Kidney epithelial cell (primary cell): Measurements from ENCODE around the gene HTRA3. TPM values are rescaled to one million over a fixed set of nuclear protein-coding genes. Genes with fewer than 3 reads are reported as not detected.

Source experiments
- DNase-seq: peaks from one replicate; pipeline ENCODE4 v3.0.0-alpha.2; 2010; ENCODE audit warnings: low read depth
- H3K27me3 ChIP-seq: 2 replicates; pipeline ENCODE4 v1.6.0; 2011; ENCODE audit warnings: low read length; ENCODE audit not compliant: control insufficient read depth, insufficient read depth
- H3K36me3 ChIP-seq: 2 replicates; pipeline ENCODE4 v1.5.1; 2011; ENCODE audit warnings: low read length; ENCODE audit not compliant: control insufficient read depth, insufficient read depth
- H3K4me3 ChIP-seq: 2 replicates; pipeline ENCODE4 v1.5.1; 2011; ENCODE audit warnings: low read depth, mild to moderate bottlenecking, control low read depth, low read length
- CTCF ChIP-seq: IDR thresholded peaks from 2 replicates; pipeline ENCODE4 v1.5.1; 2011; ENCODE audit warnings: mild to moderate bottlenecking, moderate library complexity, low read length, control low read depth, inconsistent platforms; ENCODE audit not compliant: insufficient read depth, poor library complexity, severe bottlenecking
- total RNA-seq: library from RNA; depleted of rRNA; stranded (reverse); fragments of >200 nt; gene quantifications from 2 replicates; pipeline ENCODE4 v1.2.3, GENCODE V29; 2015

The HTRA3 gene
- total RNA-seq, 1 donor from 2014 or later, result 4.7 TPM

DNA sequence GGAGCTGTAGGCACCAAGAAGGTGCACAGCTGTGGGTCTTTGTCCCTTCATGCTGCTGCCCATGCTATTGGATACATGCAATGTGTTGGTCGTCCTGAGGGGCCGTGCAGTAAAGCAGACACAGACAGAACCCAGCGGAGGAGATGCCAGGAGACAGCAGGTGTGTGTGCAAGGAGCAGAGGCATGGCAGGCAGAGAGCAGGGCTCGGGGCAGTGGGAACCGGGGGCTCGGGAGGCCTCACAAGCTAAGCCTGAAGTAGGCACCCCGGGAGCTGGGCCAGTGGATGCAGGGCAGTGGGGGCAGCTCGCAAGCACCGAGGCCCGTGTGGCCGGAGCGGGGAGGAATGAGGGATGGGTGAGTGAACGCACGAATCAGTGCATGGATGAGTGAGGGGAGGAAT is 13.2 kb downstream of the HTRA3 start:
- H3K36me3 ChIP-seq, result no peaks in the 10 kb centered on the region
- no peak overlapping the region for H3K4me3 ChIP-seq
- H3K27me3 ChIP-seq, result no peaks in the 10 kb centered on the region
- no peak for TF ChIP-seq CTCF
- DNase-seq, result no peak

- H3K36me3 ChIP-seq, result no peaks in the 10 kb centered on the region
- no peak for TF ChIP-seq CTCF
- H3K4me3 ChIP-seq, result no peak overlapping the region
- H3K27me3 ChIP-seq, result no peaks in the 10 kb centered on the region
- no peak for DNase-seq
These were observed 13.6 kb downstream of the HTRA3 start for GRCh38 chr4:8283161-8283560.

DNA sequence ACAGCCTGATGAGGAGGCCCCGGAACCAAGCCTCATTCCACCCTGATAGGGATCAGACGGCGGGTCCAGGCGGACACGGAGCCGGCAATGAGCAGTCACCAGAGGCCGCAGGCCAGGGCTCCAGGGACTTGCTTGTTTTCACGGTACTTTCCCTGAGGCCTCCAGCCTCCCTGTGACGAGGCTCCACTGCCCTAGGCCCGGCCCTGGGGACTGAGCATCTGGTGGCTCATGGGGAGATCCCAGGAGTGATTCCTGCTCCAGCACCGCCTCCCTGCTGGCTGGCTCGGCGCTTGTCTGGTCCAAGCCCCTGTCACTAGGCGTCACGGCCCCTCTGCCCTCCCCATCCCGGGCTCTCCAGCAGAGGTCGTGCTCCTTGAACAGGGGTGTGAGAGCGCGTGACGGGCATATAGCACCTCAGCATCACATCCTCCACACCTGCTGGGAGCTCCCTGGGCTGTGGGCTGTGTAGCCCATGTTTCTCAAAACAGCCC is 14.1 kb downstream of the HTRA3 start:
- no peak for TF ChIP-seq CTCF
- no peaks in the 10 kb centered on the region for H3K27me3 ChIP-seq
- no peak for DNase-seq
- no peak overlapping the region for H3K4me3 ChIP-seq
- no peaks in the 10 kb centered on the region for H3K36me3 ChIP-seq

DNA sequence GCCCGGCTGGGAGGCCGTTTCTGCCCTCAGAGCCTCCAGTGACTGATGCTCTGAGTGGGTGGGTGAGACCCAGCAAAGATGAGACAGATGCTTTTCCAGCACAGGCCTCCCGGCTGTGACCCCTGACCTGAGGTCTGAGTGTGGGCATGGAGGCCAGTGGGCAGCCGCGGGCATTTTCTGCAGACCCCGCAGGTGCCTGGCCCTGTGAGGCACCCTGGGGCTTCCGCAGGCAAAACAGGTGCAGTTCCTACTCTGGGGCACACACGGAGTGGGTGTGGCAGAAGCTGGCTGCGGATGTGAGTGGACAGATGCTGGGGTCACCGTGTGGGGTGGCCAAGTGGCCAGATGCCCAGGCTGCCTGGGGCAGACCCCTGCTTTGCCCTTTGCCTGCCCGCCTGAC is 14.8 kb downstream of the HTRA3 start:
- H3K27me3 ChIP-seq, result no peaks in the 10 kb centered on the region
- no peak overlapping the region for H3K4me3 ChIP-seq
- no peaks in the 10 kb centered on the region for H3K36me3 ChIP-seq
- TF ChIP-seq CTCF, result no peak
- no peak for DNase-seq

DNA sequence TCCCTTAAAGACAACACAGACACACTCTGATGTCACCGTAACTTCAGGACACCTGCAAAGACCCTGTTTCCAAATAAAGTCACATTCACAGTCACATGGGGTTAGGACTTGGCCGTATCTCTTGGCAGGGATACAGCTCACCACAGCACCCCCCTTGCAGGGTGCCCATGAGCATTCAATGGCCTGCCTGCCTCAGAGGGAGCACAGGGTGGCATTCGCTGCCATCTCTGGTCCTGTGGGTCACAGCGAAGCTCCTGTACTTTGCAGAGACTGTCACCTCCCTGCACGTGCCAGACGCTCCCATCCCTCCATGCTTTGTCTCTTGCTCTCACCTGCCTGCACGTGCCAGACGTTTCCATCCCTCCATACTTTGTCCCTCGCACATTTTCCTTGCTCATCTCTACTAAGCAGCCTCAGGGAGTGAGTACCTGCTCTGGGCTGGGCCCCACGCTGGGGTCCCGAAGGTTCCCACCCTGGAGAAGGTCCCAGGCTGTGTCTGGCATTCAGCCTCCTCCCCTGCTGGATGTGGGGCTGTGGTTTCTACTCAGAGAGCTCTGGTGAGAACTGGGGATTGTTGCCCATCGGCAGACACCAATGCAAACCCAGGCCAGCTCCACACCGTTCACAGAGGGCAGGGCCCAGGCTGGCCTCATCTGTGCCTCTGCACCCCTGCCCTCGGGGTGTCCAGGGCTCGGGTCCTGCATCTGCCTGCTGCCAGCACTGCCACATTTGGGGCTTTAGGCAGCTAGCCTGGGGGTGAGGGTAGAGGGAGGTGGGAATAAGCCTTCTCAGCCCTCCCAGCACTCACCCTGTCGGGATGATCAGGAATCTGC is 15.8 kb downstream of the HTRA3 start:
- no peak for DNase-seq
- Histone ChIP-seq H3K4me3 (no peak overlapping the region), H3K27me3 (no peaks in the 10 kb centered on the region), H3K36me3 (no peaks in the 10 kb centered on the region)
- TF ChIP-seq CTCF, result no peak
